Measurements from ENCODE around the gene RPL28.

Gene RPL28

GRCh38 chr19:55373993-55374757, 11.6 kb upstream of the RPL28 start:
- H3K9me3 Mint-ChIP-seq, result no peaks in the 10 kb centered on the region
- peak in 1 of 2 donors; percentile 8 for ATAC-seq (replicated peaks)
- no peak overlapping the region for H3K27ac Mint-ChIP-seq
- peaks cover 0 to 6% of the 10 kb centered on the region in 2 donors for H3K36me3 Mint-ChIP-seq
- no peak for DNase-seq
- H3K4me1 Mint-ChIP-seq, result peaks cover 13 to 17% of the 10 kb centered on the region in 2 donors
- peaks cover 53 to 72% of the 10 kb centered on the region in 2 donors for H3K27me3 Mint-ChIP-seq
- H3K4me3 Mint-ChIP-seq, result no peak overlapping the region

- Mint-ChIP-seq H3K27ac (peak within 1 kb of the TSS; percentile 37), H3K4me1 (peaks cover 8 to 11% of the 10 kb centered on the region in 2 donors), H3K4me3 (no peak within 1 kb of the TSS), H3K9me3 (no peaks in the 10 kb centered on the region), H3K27me3 (peaks cover 36 to 54% of the 10 kb centered on the region in 2 donors), H3K36me3 (peaks cover 0 to 6% of the 10 kb centered on the region in 2 donors)
- DNase-seq (no peak), ATAC-seq (replicated peaks) (peak in 1 of 2 donors; percentile 18)
Measured at GRCh38 chr19:55376241-55376933, 9.3 kb upstream of the RPL28 start, which contains the start of gene TMEM190. TSS of gene TMEM190 (plus strand) at chr19:55376826. CDS start at chr19:55376854, 28 bp downstream.

- ATAC-seq (replicated peaks) (no peak), DNase-seq (no peak)
- Mint-ChIP-seq H3K27me3 (peaks cover 27 to 42% of the 10 kb centered on the region in 2 donors), H3K36me3 (peaks cover 5 to 15% of the 10 kb centered on the region in 2 donors), H3K9me3 (no peaks in the 10 kb centered on the region), H3K4me1 (peaks cover 13 to 18% of the 10 kb centered on the region in 2 donors), H3K4me3 (no peak overlapping the region), H3K27ac (no peak overlapping the region)
Measured at GRCh38 chr19:55377356-55378131, 8.2 kb upstream of the RPL28 start.

GRCh38 chr19:55379174-55379573, 6.6 kb upstream of the RPL28 start:
- Mint-ChIP-seq H3K27me3 (peaks cover 17 to 28% of the 10 kb centered on the region in 2 donors), H3K27ac (no peak overlapping the region), H3K4me3 (no peak overlapping the region), H3K36me3 (peaks cover 5 to 16% of the 10 kb centered on the region in 2 donors), H3K4me1 (peaks cover 12 to 28% of the 10 kb centered on the region in 2 donors), H3K9me3 (no peaks in the 10 kb centered on the region)
- DNase-seq (no peak), ATAC-seq (replicated peaks) (no peak)

- peaks cover 0 to 8% of the 10 kb centered on the region in 2 donors for H3K27me3 Mint-ChIP-seq
- H3K4me3 Mint-ChIP-seq, result peak overlapping the region; percentile 59 to 92
- peaks cover 25 to 35% of the 10 kb centered on the region in 2 donors for H3K4me1 Mint-ChIP-seq
- H3K36me3 Mint-ChIP-seq, result peaks cover 18 to 30% of the 10 kb centered on the region in 2 donors
- ATAC-seq (replicated peaks) (no peak), DNase-seq (no peak)
- H3K27ac Mint-ChIP-seq, result no peak overlapping the region
- no peaks in the 10 kb centered on the region for H3K9me3 Mint-ChIP-seq
Measured at GRCh38 chr19:55382013-55382412, 3.7 kb upstream of the RPL28 start.

GRCh38 chr19:55382522-55383054, 3.1 kb upstream of the RPL28 start:
- DNase-seq (no peak), ATAC-seq (replicated peaks) (no peak)
- Mint-ChIP-seq H3K4me3 (peak overlapping the region; percentile 91 to 92), H3K36me3 (peaks cover 22 to 36% of the 10 kb centered on the region in 2 donors), H3K27ac (no peak overlapping the region), H3K9me3 (no peaks in the 10 kb centered on the region), H3K4me1 (peaks cover 28 to 40% of the 10 kb centered on the region in 2 donors), H3K27me3 (peaks cover 0 to 6% of the 10 kb centered on the region in 2 donors)

GRCh38 chr19:55383279-55384130, 2.2 kb upstream of the RPL28 start:
- ATAC-seq (replicated peaks) (peak; percentile 30 to 32), DNase-seq (no peak)
- Mint-ChIP-seq H3K27me3 (no peaks in the 10 kb centered on the region), H3K27ac (peak overlapping the region; percentile 91), H3K4me3 (peak overlapping the region; percentile 92 to 98), H3K4me1 (peaks cover 35 to 50% of the 10 kb centered on the region in 2 donors), H3K9me3 (no peaks in the 10 kb centered on the region), H3K36me3 (peaks cover 28 to 42% of the 10 kb centered on the region in 2 donors)

GRCh38 chr19:55384131-55384919, 1.4 kb upstream of the RPL28 start, which contains the start of gene TMEM238:
TSS of gene TMEM238 (minus strand) at chr19:55384292. CDS start at chr19:55384259, 33 bp downstream.
- Mint-ChIP-seq H3K27ac (peak within 1 kb of the TSS; percentile 99), H3K4me3 (peak within 1 kb of the TSS; percentile 95 to 98), H3K9me3 (no peaks in the 10 kb centered on the region), H3K27me3 (no peaks in the 10 kb centered on the region), H3K4me1 (peaks cover 40 to 58% of the 10 kb centered on the region in 2 donors), H3K36me3 (peaks cover 33 to 48% of the 10 kb centered on the region in 2 donors)
- ATAC-seq (replicated peaks) (peak; percentile 19 to 20), DNase-seq (no peak)

- ATAC-seq (replicated peaks) (peak; percentile 78 to 80), DNase-seq (peak; percentile 94)
- Mint-ChIP-seq H3K36me3 (peaks cover 39 to 52% of the 10 kb centered on the region in 2 donors), H3K27me3 (no peaks in the 10 kb centered on the region), H3K4me1 (peaks cover 45 to 66% of the 10 kb centered on the region in 2 donors), H3K27ac (peak overlapping the region; percentile 99), H3K4me3 (peak overlapping the region; percentile 95 to 98), H3K9me3 (no peaks in the 10 kb centered on the region)
Measured at GRCh38 chr19:55384920-55385723, 610 bp upstream of the RPL28 start.

- ATAC-seq (replicated peaks) (no peak), DNase-seq (no peak)
- peaks cover 49 to 73% of the 10 kb centered on the region in 2 donors for H3K4me1 Mint-ChIP-seq
- H3K36me3 Mint-ChIP-seq, result peaks cover 46 to 58% of the 10 kb centered on the region in 2 donors
- H3K27ac Mint-ChIP-seq, result peak overlapping the region; percentile 99
- no peaks in the 10 kb centered on the region for H3K27me3 Mint-ChIP-seq
- H3K4me3 Mint-ChIP-seq, result peak overlapping the region; percentile 95 to 98
- H3K9me3 Mint-ChIP-seq, result no peaks in the 10 kb centered on the region
Measured at GRCh38 chr19:55386493-55386971, 800 bp downstream of the RPL28 start.

- peaks cover 41 to 67% of the 10 kb centered on the region in 2 donors for H3K4me1 Mint-ChIP-seq
- ATAC-seq (replicated peaks) (no peak), DNase-seq (no peak)
- peaks cover 42 to 58% of the 10 kb centered on the region in 2 donors for H3K36me3 Mint-ChIP-seq
- peak overlapping the region; percentile 99 for H3K27ac Mint-ChIP-seq
- H3K4me3 Mint-ChIP-seq, result peak overlapping the region; percentile 95 to 98
- H3K9me3 Mint-ChIP-seq, result no peaks in the 10 kb centered on the region
- H3K27me3 Mint-ChIP-seq, result no peaks in the 10 kb centered on the region
Measured at GRCh38 chr19:55387736-55388497, 2.2 kb downstream of the RPL28 start.
